HL-60 (cell line): ENCODE results near the gene GSAP.

Experiments used
- DNase-seq, 2 experiments: peaks; one replicate each; pipeline ENCODE4 v3.0.0-alpha.2; 2010 to 2020; ENCODE audit warnings: low read depth in 1 of 2, low spot score in 1 of 2
- H3K27ac ChIP-seq: fragments of 250-450 bp; sonication (Bioruptor Pico); replicated peaks from 2 replicates; pipeline ENCODE4 v1.5.1; 2020; ENCODE audit warnings: mild to moderate bottlenecking, moderate library complexity
- H3K27me3 ChIP-seq: fragments of 250-450 bp; sonication (Bioruptor Pico); 2 replicates; pipeline ENCODE4 v1.5.1; 2021; ENCODE audit warnings: mild to moderate bottlenecking, moderate library complexity; ENCODE audit not compliant: insufficient read depth, poor library complexity, severe bottlenecking
- H3K4me3 ChIP-seq: replicated peaks from 2 replicates; pipeline ENCODE4 v1.5.1; 2011; ENCODE audit warnings: mild to moderate bottlenecking, control low read depth, low read length; ENCODE audit not compliant: insufficient read depth
- CTCF ChIP-seq: IDR thresholded peaks from one replicate; pipeline ENCODE4 v1.5.1; 2011; ENCODE audit warnings: low read length, control low read depth, inconsistent platforms; ENCODE audit not compliant: insufficient read depth
- GABPA ChIP-seq: IDR thresholded peaks from 2 replicates; pipeline ENCODE4 v1.6.1; 2012; ENCODE audit warnings: low read depth
- POLR2AphosphoS5 ChIP-seq: IDR thresholded peaks from 2 replicates; pipeline ENCODE4 v1.6.1; 2012; ENCODE audit warnings: low read depth
- REST ChIP-seq: IDR thresholded peaks from 2 replicates; pipeline ENCODE4 v1.6.1; 2012; ENCODE audit warnings: low read depth; ENCODE audit not compliant: insufficient replicate concordance
- SPI1 ChIP-seq: IDR thresholded peaks from 2 replicates; pipeline ENCODE4 v1.6.1; 2012; ENCODE audit warnings: low read depth, mild to moderate bottlenecking, borderline replicate concordance

Gene GSAP

GRCh38 chr7:77360104-77360503 lies 56.0 kb downstream of the GSAP start:
- no peak for TF ChIP-seq CTCF
- no peak for TF ChIP-seq SPI1
- TF ChIP-seq POLR2AphosphoS5: no peak
- TF ChIP-seq REST: no peak
- TF ChIP-seq GABPA: no peak
- Histone ChIP-seq H3K27me3 (no peaks in the 10 kb centered on the region), H3K27ac (no peak overlapping the region), H3K4me3 (no peak overlapping the region)
- no peak for DNase-seq

GRCh38 chr7:77359599-77359998 lies 56.5 kb downstream of the GSAP start:
- TF ChIP-seq CTCF (no peak), REST (no peak), GABPA (no peak), SPI1 (no peak), POLR2AphosphoS5 (no peak)
- no peak overlapping the region for H3K4me3 ChIP-seq
- H3K27ac ChIP-seq: no peak overlapping the region

GRCh38 chr7:77354914-77355313 lies 61.2 kb downstream of the GSAP start:
- Histone ChIP-seq H3K27ac (no peak overlapping the region), H3K4me3 (no peak overlapping the region), H3K27me3 (no peaks in the 10 kb centered on the region)
- TF ChIP-seq CTCF (no peak), GABPA (no peak), REST (no peak), SPI1 (no peak), POLR2AphosphoS5 (no peak)
- DNase-seq: no peak

More at GRCh38 chr7:77359599-77359998, 56.5 kb downstream of the GSAP start:
- no peaks in the 10 kb centered on the region for H3K27me3 ChIP-seq
- DNase-seq: no peak
